ENCODE data around the gene TNFRSF1A.

DNA sequence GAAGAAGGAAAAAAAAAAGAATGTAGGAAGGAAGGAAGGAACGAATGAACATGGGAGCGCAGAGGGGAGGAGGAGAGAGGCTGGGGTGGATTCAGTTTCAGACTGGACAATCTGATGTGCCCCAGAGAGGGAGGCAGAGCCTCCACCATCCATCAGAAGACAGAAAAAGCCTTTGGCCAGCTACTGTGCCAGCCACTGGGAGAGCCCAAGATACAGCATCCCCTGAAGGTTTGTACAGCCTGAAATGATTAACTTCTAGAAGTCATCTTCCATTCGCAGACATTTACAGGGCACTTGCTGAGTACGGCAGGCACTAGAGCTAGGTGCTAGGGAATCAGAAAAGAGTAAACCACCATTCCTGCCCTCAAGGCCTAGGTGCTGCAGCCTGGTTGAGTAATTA is 22.4 kb downstream of the TNFRSF1A start:
- TF ChIP-seq POLR2A (IDR thresholded peaks at IDR 0.05; ENCODE audit: low read length): no peak
- TF ChIP-seq GATA1 (IDR thresholded peaks at IDR 0.05; ENCODE audit: low read depth, low read length): no peak

Measured in erythroblast (primary cell).